Measurements from ENCODE around the gene AUTS2.
"Not testable (repeated sequence)": the region's sequence is repeated elsewhere in the genome, so short reads cannot be mapped to it uniquely, and the experiment has no call there.

The AUTS2 gene

GRCh38 chr7:70788276-70788675, 1190.0 kb downstream of the AUTS2 start:
- DNase-seq, result no peak

GRCh38 chr7:70789481-70790214, 1191.4 kb downstream of the AUTS2 start:
- no peak for DNase-seq

GRCh38 chr7:70790215-70791073, 1192.2 kb downstream of the AUTS2 start:
- no peak for DNase-seq

DNA sequence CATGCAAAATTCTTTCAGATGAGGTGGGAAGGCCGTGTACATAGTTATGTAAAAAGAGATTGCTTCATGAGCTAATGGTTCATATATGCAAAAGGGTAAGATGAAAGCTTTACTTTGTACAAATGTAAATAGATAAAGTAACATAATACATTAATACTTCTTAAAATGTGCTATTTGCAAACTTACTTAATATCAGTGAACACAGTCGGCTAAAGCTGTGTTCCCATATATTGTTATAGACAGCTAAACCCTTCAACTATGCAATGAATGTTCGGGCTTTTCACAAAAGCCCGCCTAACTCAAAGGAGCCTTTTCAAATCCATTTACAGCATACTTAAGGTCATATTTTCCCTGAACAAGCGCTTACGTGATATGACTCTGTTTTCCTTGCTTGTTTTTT, 1193.1 kb downstream of the AUTS2 start:
- DNase-seq, result no peak

DNA sequence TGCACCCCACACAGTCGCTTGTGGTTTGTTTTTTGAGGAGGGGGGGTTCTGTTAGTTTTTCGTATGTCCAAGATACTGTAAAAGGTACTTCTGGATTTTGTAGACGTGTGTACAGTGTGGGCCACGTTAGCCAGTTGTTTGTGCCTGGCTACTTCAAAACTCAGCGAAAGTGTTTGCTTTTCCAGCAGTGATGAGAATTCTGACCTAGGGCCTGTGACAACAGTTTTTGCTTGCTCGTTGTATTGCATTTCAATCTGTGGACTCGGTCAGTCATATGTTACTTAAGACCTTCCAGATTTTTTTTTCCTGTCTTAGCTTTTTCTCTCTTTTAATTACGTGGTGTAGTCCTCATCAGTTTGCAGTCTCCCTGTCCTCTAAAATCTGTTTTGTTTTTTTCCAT, 1194.8 kb downstream of the AUTS2 start:
- no peak for DNase-seq

DNA sequence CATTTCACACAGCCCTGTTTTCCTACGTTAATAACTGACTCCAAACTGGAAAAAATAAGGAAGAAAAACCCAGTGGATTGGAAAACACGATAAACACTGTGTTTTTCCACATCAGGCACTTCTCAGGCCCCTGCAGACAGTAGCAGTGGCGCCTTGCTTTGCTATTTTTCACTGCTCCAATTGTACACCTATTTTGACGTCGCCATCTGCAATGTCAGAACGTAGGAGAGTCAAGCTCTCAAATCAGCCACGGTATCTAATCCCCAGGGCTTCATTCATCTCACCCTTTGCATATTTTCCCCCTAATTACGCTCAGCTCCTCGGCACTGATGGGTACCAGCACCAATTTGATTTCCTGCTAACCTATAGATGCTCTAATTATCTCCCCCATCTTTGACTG, 1195.5 kb downstream of the AUTS2 start:
- no peak for DNase-seq

DNA sequence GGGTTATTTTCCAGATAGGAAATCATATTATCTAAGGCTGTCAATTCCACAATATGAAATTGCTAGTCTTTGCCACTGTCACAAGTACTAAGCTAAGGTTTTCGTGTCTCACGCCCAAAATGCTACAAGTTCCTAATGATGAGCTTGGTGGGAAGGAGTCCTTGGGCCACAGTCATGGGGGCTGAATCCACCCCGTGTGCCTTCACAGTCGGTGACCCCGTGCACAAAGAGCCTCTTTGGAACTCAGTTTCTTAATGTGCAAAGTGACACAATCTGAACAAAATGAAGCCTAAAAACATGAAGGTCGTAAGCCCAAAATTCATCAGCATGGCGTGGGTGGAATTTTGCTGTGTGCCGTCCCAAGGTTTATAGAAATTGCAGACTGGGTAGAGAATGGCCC, 1196.7 kb downstream of the AUTS2 start:
- no peak for DNase-seq

- no peak for DNase-seq
Measured at GRCh38 chr7:70795948-70796347, 1197.7 kb downstream of the AUTS2 start.

GRCh38 chr7:70797109-70797514, 1198.8 kb downstream of the AUTS2 start:
- DNase-seq, result no peak

DNA sequence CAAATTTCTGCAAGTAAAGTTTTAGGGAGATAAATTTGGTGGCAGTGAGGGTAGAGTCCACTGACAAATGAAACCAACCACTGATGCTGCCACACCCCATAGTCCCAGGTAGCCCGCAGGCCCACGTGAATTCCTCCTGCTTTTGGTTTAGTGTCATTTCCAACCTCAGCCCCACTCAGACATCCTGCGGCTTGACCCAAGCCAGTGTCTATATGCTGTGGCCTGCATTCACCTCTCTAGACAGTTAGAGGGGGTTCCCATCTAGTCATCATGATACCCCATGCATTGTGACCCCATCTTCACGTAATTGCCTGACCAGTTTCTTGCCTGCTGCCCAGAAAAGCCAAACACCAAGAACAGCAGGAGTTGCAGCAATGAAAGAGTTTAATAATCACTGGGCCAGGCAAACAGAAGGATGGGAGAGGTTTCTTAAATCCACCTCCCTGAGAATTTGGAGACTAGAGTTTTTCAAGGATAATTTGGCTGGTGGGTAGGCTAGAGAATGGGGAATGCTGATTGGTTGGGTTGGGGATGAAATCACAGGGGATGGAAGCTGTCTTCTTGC, 1201.6 kb downstream of the AUTS2 start:
- no peak for DNase-seq

DNA sequence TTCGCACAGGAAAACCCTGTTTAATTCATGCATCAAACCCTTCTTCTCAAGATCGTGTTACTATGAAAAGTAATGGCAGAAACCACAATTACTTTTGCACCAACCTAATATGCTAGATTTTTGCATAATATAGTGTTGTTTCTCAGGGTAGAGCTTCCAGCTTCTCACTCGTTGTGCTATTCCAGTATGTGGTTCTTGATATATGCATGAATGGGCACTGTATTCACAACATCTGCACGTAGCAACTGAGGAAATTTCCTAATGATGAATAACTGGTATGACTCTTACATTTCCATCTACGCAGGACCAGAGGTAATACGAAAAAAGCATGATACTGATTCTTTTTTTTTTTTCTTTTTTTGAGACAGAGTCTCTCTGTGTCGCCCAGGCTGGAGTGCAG, 1207.1 kb downstream of the AUTS2 start:
- no peak for DNase-seq

DNA sequence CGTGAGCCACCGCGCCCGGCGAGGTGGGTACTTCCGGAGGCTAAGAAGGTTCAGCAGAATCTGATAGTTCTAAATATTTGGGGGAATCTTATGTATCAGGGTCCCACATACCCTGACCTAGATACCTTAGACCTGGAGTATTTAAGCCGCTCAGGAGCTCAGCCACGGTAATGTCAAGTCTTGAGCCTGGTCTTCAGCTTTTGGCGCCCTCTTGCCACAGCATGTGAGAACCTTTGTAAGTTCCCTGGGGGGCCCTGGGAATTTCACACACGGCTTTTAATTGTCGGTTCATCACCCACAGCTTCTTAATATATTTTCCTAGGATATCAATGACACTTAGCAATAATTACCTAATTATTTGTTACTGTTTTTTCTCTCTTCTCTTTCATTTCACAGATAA, 1209.4 kb downstream of the AUTS2 start:
- DNase-seq, result no peak

- no peak for DNase-seq
Measured at GRCh38 chr7:70808876-70809275, 1210.6 kb downstream of the AUTS2 start.

DNA sequence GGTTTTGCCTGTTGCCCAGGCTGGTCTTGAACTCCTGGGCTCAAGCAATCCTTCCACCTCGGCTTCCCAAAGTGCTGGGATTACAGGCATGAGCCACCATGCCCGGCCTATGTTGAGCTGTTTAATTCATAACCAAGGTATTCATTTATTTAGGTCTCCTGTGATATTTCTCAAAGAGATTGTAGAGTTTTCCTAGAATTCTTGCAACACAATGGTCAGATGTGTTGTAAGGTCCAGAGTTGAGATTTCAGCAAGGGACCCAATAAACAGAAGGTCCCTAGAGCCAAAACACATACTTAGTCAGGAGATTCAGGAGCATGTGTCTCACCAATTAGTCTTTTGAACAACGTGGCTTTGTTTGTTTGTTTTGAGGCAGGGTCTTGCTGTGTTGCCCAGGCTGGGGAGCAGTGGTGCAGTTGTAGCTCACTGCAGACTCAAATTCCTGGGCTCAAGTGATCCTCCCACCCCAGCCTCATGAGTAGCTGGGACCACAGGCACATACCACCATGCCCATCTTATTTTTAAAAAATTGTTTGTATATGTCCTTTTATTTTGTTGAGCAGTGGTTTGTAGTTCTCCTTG, 1212.4 kb downstream of the AUTS2 start:
- no peak for DNase-seq

- DNase-seq, result no peak
Measured at GRCh38 chr7:70812511-70812910, 1214.2 kb downstream of the AUTS2 start.

- not testable (repeated sequence) for DNase-seq
Measured at GRCh38 chr7:70822490-70822889, 1224.2 kb downstream of the AUTS2 start.

- peak; percentile 65 for DNase-seq
Measured at GRCh38 chr7:70829221-70830059, 1231.2 kb downstream of the AUTS2 start.

GRCh38 chr7:70830060-70830395, 1231.8 kb downstream of the AUTS2 start:
- DNase-seq, result no peak

- no peak for DNase-seq
Measured at GRCh38 chr7:70830426-70830825, 1232.2 kb downstream of the AUTS2 start.

DNA sequence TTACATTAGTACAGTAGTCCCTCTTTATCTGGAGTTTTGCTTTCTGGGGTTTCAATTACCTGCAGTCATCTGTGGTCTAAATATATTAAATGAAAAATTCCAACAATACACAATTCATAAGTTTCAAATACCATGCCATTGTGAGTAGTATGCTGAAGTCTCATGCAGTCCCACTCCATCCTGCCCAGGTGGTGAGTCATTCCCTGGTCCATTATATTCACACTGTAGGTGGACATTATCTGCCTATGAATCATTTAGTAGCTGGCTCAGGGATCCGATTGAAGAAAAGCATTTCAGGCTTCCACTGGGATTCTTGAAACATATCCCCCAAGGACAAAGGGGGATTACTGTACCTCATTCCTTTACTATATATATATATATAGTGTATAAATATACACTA, 1235.5 kb downstream of the AUTS2 start:
- DNase-seq, result no peak

GRCh38 chr7:70834424-70834823, 1236.1 kb downstream of the AUTS2 start:
- DNase-seq, result no peak

GRCh38 chr7:70835658-70836057, 1237.4 kb downstream of the AUTS2 start:
- DNase-seq, result no peak

DNA sequence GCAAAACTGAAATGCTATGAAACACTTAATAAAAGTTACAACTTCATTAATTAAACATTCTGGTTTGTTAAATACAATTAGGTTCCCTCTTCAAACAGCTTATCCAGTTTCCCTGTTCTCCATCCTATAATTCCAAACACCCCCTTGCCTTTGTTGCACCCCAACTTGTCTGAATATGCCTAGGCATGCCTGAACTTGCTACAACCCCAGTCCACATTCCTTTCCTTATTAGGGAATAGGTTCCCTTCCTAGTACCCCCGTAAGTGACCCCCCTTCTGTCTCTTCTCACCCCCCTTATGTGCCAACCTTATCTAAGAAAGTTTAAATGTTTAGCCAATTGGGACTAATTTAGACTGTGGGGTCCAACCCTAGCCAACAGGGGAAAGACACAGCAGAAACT, 1238.0 kb downstream of the AUTS2 start:
- no peak for DNase-seq

All from left hindlimb (tissue), 1 donor.